Measurements from ENCODE around the gene DLGAP4.

DLGAP4 gene

GRCh38 chr20:36499723-36500501 is 193.8 kb downstream of the DLGAP4 start:
- no peak for TF ChIP-seq CTCF (IDR thresholded peaks at IDR 0.05; ENCODE audit: control insufficient read depth, extremely low read depth, insufficient read depth)

GRCh38 chr20:36501367-36502006 is 195.3 kb downstream of the DLGAP4 start:
- no peak for DNase-seq (ENCODE audit: low read depth)
- TF ChIP-seq CTCF (IDR thresholded peaks at IDR 0.05; ENCODE audit: control insufficient read depth, extremely low read depth, insufficient read depth), result no peak
- H3K4me3 ChIP-seq (ENCODE audit: low read depth, low read length), result no peak overlapping the region

More at GRCh38 chr20:36499723-36500501, 193.8 kb downstream of the DLGAP4 start:
- no peak for DNase-seq (ENCODE audit: low read depth)
- H3K4me3 ChIP-seq (ENCODE audit: low read depth, low read length), result no peak overlapping the region

GRCh38 chr20:36504295-36504694 is 198.2 kb downstream of the DLGAP4 start:
- no peak for DNase-seq (ENCODE audit: low read depth)
- TF ChIP-seq CTCF (IDR thresholded peaks at IDR 0.05; ENCODE audit: control insufficient read depth, extremely low read depth, insufficient read depth), result no peak
- H3K4me3 ChIP-seq (ENCODE audit: low read depth, low read length), result no peak overlapping the region

- TF ChIP-seq CTCF (IDR thresholded peaks at IDR 0.05; ENCODE audit: control insufficient read depth, extremely low read depth, insufficient read depth), result peak; percentile 28; the same call in 1 of the 2 replicates
- DNase-seq (ENCODE audit: low read depth), result no peak
- no peak overlapping the region for H3K4me3 ChIP-seq (ENCODE audit: low read depth, low read length)
Measured at GRCh38 chr20:36506253-36506652, 200.1 kb downstream of the DLGAP4 start.

GRCh38 chr20:36507746-36508145 is 201.6 kb downstream of the DLGAP4 start:
- no peak overlapping the region for H3K4me3 ChIP-seq (ENCODE audit: low read depth, low read length)
- TF ChIP-seq CTCF (IDR thresholded peaks at IDR 0.05; ENCODE audit: control insufficient read depth, extremely low read depth, insufficient read depth), result no peak
- DNase-seq (ENCODE audit: low read depth), result no peak

GRCh38 chr20:36519012-36519719 is 213.0 kb downstream of the DLGAP4 start:
- DNase-seq (ENCODE audit: low read depth), result no peak
- TF ChIP-seq CTCF (IDR thresholded peaks at IDR 0.05; ENCODE audit: control insufficient read depth, extremely low read depth, insufficient read depth), result no peak
- no peak overlapping the region for H3K4me3 ChIP-seq (ENCODE audit: low read depth, low read length)
